Right lobe of liver (tissue), 6 donors: Measurements from ENCODE around the gene PLA2G4A. TPM values are rescaled to one million over a fixed set of nuclear protein-coding genes. Genes with fewer than 3 reads are reported as not detected.

Experiments used
- ATAC-seq, 4 donors: fragments of 200-7000 bp; cut with Tn5 transposase; one replicate each; pipeline ENCODE4 v1.9.1; 2020; ENCODE audit warnings: mild to moderate bottlenecking in 4 of 4, moderate library complexity in 4 of 4
- DNase-seq, 3 donors: peaks; one replicate each; pipeline ENCODE4 v3.0.0-alpha.2; 2020
- H3K27ac ChIP-seq, 3 donors: fragments of 200-600 bp; one replicate each; pipeline ENCODE4 v1.8.0; 2022
- H3K27me3 ChIP-seq, 2 donors: fragments of 200-600 bp; one replicate each; pipeline ENCODE4 v1.8.0; 2022
- H3K36me3 ChIP-seq, 4 donors: fragments of 200-600 bp; sonication (generic) in 1 of 4; one replicate each; pipeline versions ENCODE4 v1.5.1 to v1.8.0; 2017 to 2022; ENCODE audit warnings: control low read depth in 1 of 4
- H3K4me1 ChIP-seq, 4 donors: fragments of 200-600 bp; sonication (generic) in 1 of 4; one replicate each; pipeline versions ENCODE4 v1.5.1 to v1.8.0; 2017 to 2022; ENCODE audit warnings: control low read depth in 1 of 4
- H3K4me3 ChIP-seq, 3 donors: fragments of 200-600 bp; one replicate each; pipeline ENCODE4 v1.8.0; 2022
- H3K9me3 ChIP-seq, 4 donors: fragments of 200-600 bp; sonication (generic) in 1 of 4; one replicate each; pipeline versions ENCODE4 v1.5.1 to v1.8.0; 2017 to 2022; ENCODE audit warnings: control low read depth in 1 of 4
- CTCF ChIP-seq, 4 donors: fragments of 200-600 bp in 3 of 4; fragments of 450-650 bp in 1 of 4; IDR thresholded peaks; one replicate each; pipeline versions ENCODE4 v1.5.1 to v1.8.0; 2016 to 2022; ENCODE audit warnings: antibody characterized with exemption in 4 of 4, mild to moderate bottlenecking in 2 of 4
- POLR2A ChIP-seq: fragments of 450-650 bp; IDR thresholded peaks from one replicate; pipeline ENCODE4 v1.6.1; 2017; ENCODE audit warnings: antibody characterized with exemption, mild to moderate bottlenecking
- WGBS: methylation state at CpG from one replicate; pipeline ENCODE4 v1.1.6; 2018; ENCODE audit warnings: low coverage, low lambda C conversion rate; ENCODE audit not compliant: insufficient coverage; ENCODE audit errors: missing lambda C conversion rate; 5-methylcytosine and 5-hydroxymethylcytosine counted together
- intact Hi-C, 2 donors: fragments of 100-400 bp; cut with DNase I; formaldehyde crosslinking; loops; one replicate each; pipeline versions ENCODE4 v1.11.2 to v1.14.1; 2022
- total RNA-seq, 6 experiments: library from RNA; depleted of rRNA in 2 of 6; stranded (reverse); fragments of >200 nt in 2 of 6; fragmentation: NEBNext Ultra II Directional in 3 of 6; extraction: Animal tissue kit (Norgen Biotek cat#: 25700) in 3 of 6; gene quantifications; one replicate each; pipeline versions ENCODE4 v1.1.0 to v1.2.4, GENCODE V29; 2016 to 2023
- donor health status: DM: no; HTN: yes; CAD: no.
- donor health status: DM: no; HTN: no; CAD: no.
- donor health status: DM: no; HTN: no; CAD: no.
- donor health status: DM: no; HTN: yes; CAD: no.
- donor health status: DM: no; HTN: yes; CAD: no.

Gene PLA2G4A
- total RNA-seq, 6 experiments from 2014 or later: 0.12 to 1.7 (median 0.98) TPM

GRCh38 chr1:186975220-186975619 is 146.5 kb downstream of the PLA2G4A start:
- Histone ChIP-seq H3K36me3 (no peaks in the 10 kb centered on the region), H3K27me3 (no peaks in the 10 kb centered on the region), H3K27ac (no peak overlapping the region), H3K9me3 (no peaks in the 10 kb centered on the region), H3K4me1 (no peaks in the 10 kb centered on the region), H3K4me3 (no peak overlapping the region)
- intact Hi-C loops: no loop called here
- 38% methylated on average over 1 of the region's 1 CpG for WGBS
- DNase-seq (no peak), ATAC-seq (no peak)
- TF ChIP-seq CTCF (IDR thresholded peaks at IDR 0.05) (no peak), POLR2A (no peak)

GRCh38 chr1:186976700-186977099 is 148.0 kb downstream of the PLA2G4A start:
- Histone ChIP-seq H3K27ac (no peak overlapping the region), H3K4me1 (no peaks in the 10 kb centered on the region), H3K9me3 (no peaks in the 10 kb centered on the region), H3K4me3 (no peak overlapping the region), H3K36me3 (no peaks in the 10 kb centered on the region), H3K27me3 (no peaks in the 10 kb centered on the region)
- 69% methylated on average over 8 of the region's 8 CpGs for WGBS
- no peak for ATAC-seq
- DNase-seq: no peak
- intact Hi-C loops: no loop called here
- TF ChIP-seq POLR2A (no peak), CTCF (IDR thresholded peaks at IDR 0.05) (no peak)

GRCh38 chr1:186977266-186977957 is 148.7 kb downstream of the PLA2G4A start:
- H3K36me3 ChIP-seq: no peaks in the 10 kb centered on the region
- DNase-seq (no peak), ATAC-seq (no peak)
- H3K27ac ChIP-seq: no peak overlapping the region
- intact Hi-C loops: no loop called here
- TF ChIP-seq CTCF (IDR thresholded peaks at IDR 0.05) (no peak), POLR2A (no peak)
- no peaks in the 10 kb centered on the region for H3K9me3 ChIP-seq
- 41% methylated on average over 3 of the region's 3 CpGs for WGBS
- no peaks in the 10 kb centered on the region for H3K4me1 ChIP-seq
- no peak overlapping the region for H3K4me3 ChIP-seq
- no peaks in the 10 kb centered on the region for H3K27me3 ChIP-seq

- H3K27me3 ChIP-seq: no peaks in the 10 kb centered on the region
- ATAC-seq (peak in 2 of 4 donors; percentile 34 to 48), DNase-seq (no peak)
- H3K27ac ChIP-seq: no peak overlapping the region
- TF ChIP-seq POLR2A: no peak
- TF ChIP-seq CTCF (IDR thresholded peaks at IDR 0.05): no peak
- WGBS: 62% methylated on average over 6 of the region's 7 CpGs
- no peak overlapping the region for H3K4me3 ChIP-seq
- H3K36me3 ChIP-seq: no peaks in the 10 kb centered on the region
- no peaks in the 10 kb centered on the region for H3K9me3 ChIP-seq
- intact Hi-C loops: no loop called here
- no peaks in the 10 kb centered on the region for H3K4me1 ChIP-seq
Measured at GRCh38 chr1:186978596-186979556, 150.1 kb downstream of the PLA2G4A start.
